HEK293 (cell line): Measurements from ENCODE around the gene KANSL3.

ENCODE experiments used
- CTCF ChIA-PET: fragments of 350-600 bp; formaldehyde crosslinking; extraction: SDS; loops from one replicate; lab custom pipeline; 2021; ENCODE audit warnings: antibody characterized with exemption; lab: Yijun Ruan, JAX
- POLR2A ChIA-PET: fragments of 300-600 bp; formaldehyde crosslinking; extraction: SDS; loops from one replicate; lab custom pipeline; 2020; ENCODE audit warnings: antibody characterized with exemption, inconsistent platforms; lab: Yijun Ruan, JAX
- H3K27ac ChIP-seq: fragments of 200-500 bp; sonication (Bioruptor generic); 2 replicates; pipeline ENCODE4 v1.5.1; 2014; ENCODE audit warnings: low read depth, low read length, control low read depth, inconsistent platforms; ENCODE audit errors: extremely low read depth
- H3K36me3 ChIP-seq, 2 experiments: fragments of 200-500 bp in 1 of 2; sonication (Bioruptor generic) in 1 of 2; 1 replicate in 1 of 2; 2 replicates in 1 of 2; pipeline ENCODE4 v1.5.1; 2014 to 2017; ENCODE audit warnings: inconsistent platforms in 2 of 2, low read length in 2 of 2; ENCODE audit not compliant: control insufficient read depth in 2 of 2, insufficient read depth in 1 of 2
- H3K4me1 ChIP-seq: fragments of 200-500 bp; sonication (Bioruptor generic); 2 replicates; pipeline ENCODE4 v1.5.1; 2014; ENCODE audit warnings: mild to moderate bottlenecking, low read length, inconsistent platforms; ENCODE audit not compliant: control insufficient read depth, insufficient read depth
- H3K4me3 ChIP-seq: 2 replicates; pipeline ENCODE4 v1.5.1; 2011; ENCODE audit warnings: low read depth, mild to moderate bottlenecking, control low read depth, low read length, moderate library complexity
- H3K9me3 ChIP-seq: fragments of 200-500 bp; sonication (Bioruptor generic); 2 replicates; pipeline ENCODE4 v1.5.1; 2014; ENCODE audit warnings: low read depth, low read length, inconsistent platforms; ENCODE audit not compliant: control insufficient read depth, insufficient read depth
- CTCF ChIP-seq: fragments of 450-650 bp; formaldehyde crosslinking; IDR thresholded peaks from 2 replicates; pipeline ENCODE4 v1.5.1; 2016; ENCODE audit warnings: missing biosample characterization, missing genetic modification characterization
- KLF10 ChIP-seq: fragments of 450-650 bp; IDR thresholded peaks from 2 replicates; pipeline ENCODE4 v1.5.1; 2018; ENCODE audit warnings: missing biosample characterization, mild to moderate bottlenecking, missing genetic modification characterization
- MEIS1 ChIP-seq: sonication (generic); formaldehyde crosslinking; IDR thresholded peaks from 2 replicates; pipeline ENCODE4 v1.8.1; 2022; ENCODE audit warnings: missing genetic modification reagents, mild to moderate bottlenecking, borderline replicate concordance
- SP7 ChIP-seq: fragments of 450-650 bp; formaldehyde crosslinking; IDR thresholded peaks from 2 replicates; pipeline ENCODE4 v1.5.1; 2016; ENCODE audit warnings: missing biosample characterization, missing genetic modification characterization
- ZBTB49 ChIP-seq: fragments of 450-650 bp; formaldehyde crosslinking; IDR thresholded peaks from 2 replicates; pipeline ENCODE4 v1.5.1; 2016; ENCODE audit warnings: missing biosample characterization, missing genetic modification characterization, low read depth
- ZNF10 ChIP-seq: fragments of 450-650 bp; formaldehyde crosslinking; IDR thresholded peaks from 2 replicates; pipeline ENCODE4 v1.5.1; 2017; ENCODE audit warnings: missing biosample characterization, missing genetic modification characterization
- ZNF114 ChIP-seq: fragments of 450-650 bp; formaldehyde crosslinking; IDR thresholded peaks from 2 replicates; pipeline ENCODE4 v1.5.0; 2017; ENCODE audit warnings: missing biosample characterization, missing genetic modification characterization
- ZNF132 ChIP-seq: fragments of 450-650 bp; formaldehyde crosslinking; IDR thresholded peaks from 2 replicates; pipeline ENCODE4 v1.5.1; 2017; ENCODE audit warnings: missing biosample characterization, missing genetic modification characterization, borderline replicate concordance
- ZNF23 ChIP-seq: fragments of 450-650 bp; formaldehyde crosslinking; IDR thresholded peaks from 2 replicates; pipeline ENCODE4 v1.5.1; 2016; ENCODE audit warnings: missing biosample characterization, missing genetic modification characterization, borderline replicate concordance
- ZNF24 ChIP-seq: fragments of 450-650 bp; formaldehyde crosslinking; IDR thresholded peaks from 2 replicates; pipeline ENCODE4 v1.5.1; 2016; ENCODE audit warnings: missing biosample characterization, missing genetic modification characterization
- ZNF274 ChIP-seq, 2 experiments: fragments of 200-500 bp in 1 of 2; fragments of 450-650 bp in 1 of 2; sonication (Bioruptor generic) in 1 of 2; formaldehyde crosslinking in 1 of 2; IDR thresholded peaks; 2 replicates each; pipeline versions ENCODE4 v1.5.1 to v1.6.1; 2014 to 2016; ENCODE audit warnings: borderline replicate concordance in 1 of 2, inconsistent platforms in 1 of 2, low read length in 1 of 2, missing biosample characterization in 1 of 2, missing genetic modification characterization in 1 of 2
- ZNF350 ChIP-seq: fragments of 450-650 bp; formaldehyde crosslinking; IDR thresholded peaks from 2 replicates; pipeline ENCODE4 v1.5.0; 2017; ENCODE audit warnings: missing biosample characterization, mild to moderate bottlenecking, missing genetic modification characterization
- ZNF449 ChIP-seq: fragments of 450-650 bp; formaldehyde crosslinking; IDR thresholded peaks from 2 replicates; pipeline ENCODE4 v1.5.1; 2017; ENCODE audit warnings: missing biosample characterization, mild to moderate bottlenecking, missing genetic modification characterization, moderate library complexity
- ZNF501 ChIP-seq: fragments of 450-650 bp; formaldehyde crosslinking; IDR thresholded peaks from 2 replicates; pipeline ENCODE4 v1.5.1; 2016; ENCODE audit warnings: missing biosample characterization, missing genetic modification characterization
- ZNF514 ChIP-seq: fragments of 450-650 bp; formaldehyde crosslinking; IDR thresholded peaks from 2 replicates; pipeline ENCODE4 v1.5.1; 2016; ENCODE audit warnings: missing biosample characterization, missing genetic modification characterization
- ZNF555 ChIP-seq: fragments of 450-650 bp; formaldehyde crosslinking; conservative IDR thresholded peaks from 2 replicates; pipeline ENCODE4 v1.5.1; 2017; ENCODE audit warnings: missing biosample characterization, mild to moderate bottlenecking, missing genetic modification characterization, inconsistent platforms
- ZNF558 ChIP-seq: fragments of 450-650 bp; formaldehyde crosslinking; IDR thresholded peaks from 2 replicates; pipeline ENCODE4 v1.5.1; 2016; ENCODE audit warnings: missing biosample characterization, missing genetic modification characterization
- ZNF610 ChIP-seq: fragments of 450-650 bp; formaldehyde crosslinking; IDR thresholded peaks from 2 replicates; pipeline ENCODE4 v1.5.1; 2016; ENCODE audit warnings: missing biosample characterization, missing genetic modification characterization, borderline replicate concordance
- ZNF621 ChIP-seq: fragments of 450-650 bp; formaldehyde crosslinking; IDR thresholded peaks from 2 replicates; pipeline ENCODE4 v1.5.1; 2017; ENCODE audit warnings: missing biosample characterization, missing genetic modification characterization
- ZNF623 ChIP-seq: fragments of 450-650 bp; formaldehyde crosslinking; IDR thresholded peaks from 2 replicates; pipeline ENCODE4 v1.5.1; 2016; ENCODE audit warnings: missing biosample characterization, missing genetic modification characterization
- ZNF639 ChIP-seq: fragments of 450-650 bp; formaldehyde crosslinking; IDR thresholded peaks from 2 replicates; pipeline ENCODE4 v1.5.1; 2016; ENCODE audit warnings: missing biosample characterization, missing genetic modification characterization
- ZNF654 ChIP-seq: fragments of 450-650 bp; formaldehyde crosslinking; IDR thresholded peaks from 2 replicates; pipeline ENCODE4 v1.5.1; 2016; ENCODE audit warnings: low read depth, missing biosample characterization, missing genetic modification characterization

The KANSL3 gene

GRCh38 chr2:96556441-96557330, 81.4 kb downstream of the KANSL3 start (continued):
- no peak for TF ChIP-seq ZNF555 (tag by site-specific recombination)
- TF ChIP-seq, all 188 proteins: peak for 38

- H3K4me1 ChIP-seq = no peaks in the 10 kb centered on the region
- no peaks in the 10 kb centered on the region for H3K9me3 ChIP-seq
- H3K4me3 ChIP-seq = no peak overlapping the region
- ChIA-PET POLR2A (interaction anchor here (1.1 to 1.3 kb wide), 2 partner anchors 17 to 564 kb away, joined by 3 to 6 read pairs; no protein-coding TSS in a partner anchor), CTCF (interaction anchor here (0.5 to 3.4 kb wide), 22 partner anchors 9 to 393 kb away, joined by 3 to 27 read pairs (median 6); no protein-coding TSS in a partner anchor)
- H3K27ac ChIP-seq = no peak overlapping the region
- peaks cover 0 to 22% of the 10 kb centered on the region in 2 experiments; a peak in 1 of 3 replicates for H3K36me3 ChIP-seq
- TF ChIP-seq ZNF23 (tag by site-specific recombination) (no peak), ZNF558 (no peak), ZNF639 (tag by site-specific recombination) (no peak), ZNF132 (tag by site-specific recombination) (no peak), ZNF24 (tag by site-specific recombination) (no peak), ZNF350 (no peak), ZNF610 (tag by site-specific recombination) (no peak), ZNF501 (tag by site-specific recombination) (no peak)
These were observed 82.9 kb downstream of the KANSL3 start for GRCh38 chr2:96555146-96555610.

- no peak overlapping the region for H3K27ac ChIP-seq
- ChIA-PET CTCF (interaction anchor here (0.5 to 3.4 kb wide), 37 partner anchors 10 to 562 kb away, joined by 3 to 27 read pairs (median 5); partner anchors contain the start of genes ANKRD36, ARID5A and NCAPH), POLR2A (interaction anchor here (0.6 to 1.3 kb wide), 3 partner anchors 16 to 147 kb away, joined by 5 to 6 read pairs (median 5); no protein-coding TSS in a partner anchor)
- TF ChIP-seq ZNF449 (tag by site-specific recombination) (no peak), ZNF274 (IDR thresholded peaks at IDR 0.05; ENCODE audit: low read length) (no peak), ZNF274 (tag by site-specific recombination; IDR thresholded peaks at IDR 0.05; ENCODE audit: borderline replicate concordance) (no peak), ZNF514 (tag by site-specific recombination) (no peak), SP7 (tag by site-specific recombination) (no peak), ZNF621 (tag by site-specific recombination) (no peak), MEIS1 (CRISPR knock-in tag) (no peak), ZBTB49 (no peak), ZNF114 (tag by site-specific recombination) (no peak), CTCF (tag by site-specific recombination) (peak; percentile 92), ZNF654 (tag by site-specific recombination) (peak; percentile 56), KLF10 (tag by site-specific recombination) (no peak), ZNF623 (no peak), ZNF10 (tag by site-specific recombination) (peak; percentile 20; the same call in 1 of the 2 replicates)
These were observed 83.6 kb downstream of the KANSL3 start for GRCh38 chr2:96554293-96555145.

More at GRCh38 chr2:96554293-96555145, 83.6 kb downstream of the KANSL3 start:
- Histone ChIP-seq H3K36me3 (peaks cover 0 to 28% of the 10 kb centered on the region in 2 experiments; a peak in 1 of 3 replicates), H3K4me3 (no peak overlapping the region), H3K4me1 (no peaks in the 10 kb centered on the region), H3K9me3 (no peaks in the 10 kb centered on the region)
